Measurements from ENCODE around the gene ZBTB20.

DNA sequence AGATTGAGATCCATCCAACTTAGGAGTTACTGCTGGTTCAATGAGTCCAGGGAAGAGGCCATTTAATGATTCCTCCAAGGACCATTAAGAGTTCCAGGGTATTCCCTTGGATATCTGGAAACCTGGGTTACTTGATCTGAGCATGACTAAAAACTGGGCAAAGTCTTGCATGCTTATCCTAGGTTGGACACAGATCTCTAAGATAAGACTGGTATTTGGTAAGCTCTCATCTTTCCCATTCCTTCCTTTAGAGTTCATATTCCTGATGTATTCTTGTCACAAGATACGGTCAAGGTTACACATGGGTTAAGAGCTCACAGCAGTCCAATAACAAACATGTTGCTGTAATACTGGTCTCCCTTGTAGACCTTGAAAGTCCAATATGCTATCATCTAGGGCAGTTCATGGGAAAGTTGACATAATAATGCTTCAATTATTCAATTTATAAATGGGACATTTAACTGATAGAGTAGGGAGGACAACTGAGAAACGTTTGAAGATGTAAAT, 551.5 kb downstream of the ZBTB20 start:
- TF ChIP-seq POLR2A (IDR thresholded peaks at IDR 0.05): no peak
- TF ChIP-seq, protein P1, sequence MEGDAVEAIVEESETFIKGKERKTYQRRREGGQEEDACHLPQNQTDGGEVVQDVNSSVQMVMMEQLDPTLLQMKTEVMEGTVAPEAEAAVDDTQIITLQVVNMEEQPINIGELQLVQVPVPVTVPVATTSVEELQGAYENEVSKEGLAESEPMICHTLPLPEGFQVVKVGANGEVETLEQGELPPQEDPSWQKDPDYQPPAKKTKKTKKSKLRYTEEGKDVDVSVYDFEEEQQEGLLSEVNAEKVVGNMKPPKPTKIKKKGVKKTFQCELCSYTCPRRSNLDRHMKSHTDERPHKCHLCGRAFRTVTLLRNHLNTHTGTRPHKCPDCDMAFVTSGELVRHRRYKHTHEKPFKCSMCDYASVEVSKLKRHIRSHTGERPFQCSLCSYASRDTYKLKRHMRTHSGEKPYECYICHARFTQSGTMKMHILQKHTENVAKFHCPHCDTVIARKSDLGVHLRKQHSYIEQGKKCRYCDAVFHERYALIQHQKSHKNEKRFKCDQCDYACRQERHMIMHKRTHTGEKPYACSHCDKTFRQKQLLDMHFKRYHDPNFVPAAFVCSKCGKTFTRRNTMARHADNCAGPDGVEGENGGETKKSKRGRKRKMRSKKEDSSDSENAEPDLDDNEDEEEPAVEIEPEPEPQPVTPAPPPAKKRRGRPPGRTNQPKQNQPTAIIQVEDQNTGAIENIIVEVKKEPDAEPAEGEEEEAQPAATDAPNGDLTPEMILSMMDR (IDR thresholded peaks at IDR 0.05): no peak
- TF ChIP-seq EP300 (IDR thresholded peaks at IDR 0.05): no peak
